HG03045 (cell line): ENCODE measurements around the gene SPAG4.

Experiments used
- ATAC-seq: cut with Tn5 transposase; IDR thresholded peaks from one replicate; pipeline ENCODE4 v1.9.1; 2021; ENCODE audit warnings: mild to moderate bottlenecking, moderate library complexity; ENCODE audit not compliant: unreplicated experiment

SPAG4 gene

DNA sequence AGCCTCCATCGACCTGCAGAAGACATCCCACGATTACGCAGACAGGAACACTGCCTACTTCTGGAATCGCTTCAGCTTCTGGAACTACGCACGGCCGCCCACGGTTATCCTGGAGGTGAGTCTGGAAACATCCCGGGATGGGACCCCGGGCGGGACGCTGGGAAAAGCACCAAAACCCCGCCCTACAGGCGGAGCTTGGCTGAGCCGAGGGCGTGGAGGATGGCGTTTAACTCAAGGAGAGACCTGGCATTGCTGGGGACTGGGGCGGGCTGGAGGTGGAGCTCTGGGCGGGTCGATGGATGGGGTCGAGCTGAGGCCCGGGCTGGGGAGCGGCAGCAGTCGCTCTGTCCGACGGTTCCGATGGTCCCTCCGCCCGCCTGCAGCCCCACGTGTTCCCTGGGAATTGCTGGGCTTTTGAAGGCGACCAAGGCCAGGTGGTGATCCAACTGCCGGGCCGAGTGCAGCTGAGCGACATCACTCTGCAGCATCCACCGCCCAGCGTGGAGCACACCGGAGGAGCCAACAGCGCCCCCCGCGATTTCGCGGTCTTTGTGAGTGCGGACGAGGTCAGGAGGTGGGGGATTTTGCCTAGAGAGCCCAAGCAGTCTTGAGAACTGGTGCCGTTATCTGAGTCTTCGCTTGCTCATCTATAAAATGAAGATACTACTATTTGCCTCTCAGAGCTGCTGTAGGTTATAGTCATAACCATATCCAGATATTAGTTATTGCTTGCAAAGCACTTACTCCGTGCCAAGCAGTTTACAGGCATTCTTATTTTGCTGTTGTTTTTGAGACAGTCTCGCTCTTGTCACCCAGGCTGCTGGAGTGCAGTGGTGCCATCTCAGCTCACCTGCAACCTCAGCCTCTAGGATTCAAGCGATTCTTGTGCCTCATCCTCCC is 3.8 kb downstream of the SPAG4 start:
- peak; percentile 30 for ATAC-seq

DNA sequence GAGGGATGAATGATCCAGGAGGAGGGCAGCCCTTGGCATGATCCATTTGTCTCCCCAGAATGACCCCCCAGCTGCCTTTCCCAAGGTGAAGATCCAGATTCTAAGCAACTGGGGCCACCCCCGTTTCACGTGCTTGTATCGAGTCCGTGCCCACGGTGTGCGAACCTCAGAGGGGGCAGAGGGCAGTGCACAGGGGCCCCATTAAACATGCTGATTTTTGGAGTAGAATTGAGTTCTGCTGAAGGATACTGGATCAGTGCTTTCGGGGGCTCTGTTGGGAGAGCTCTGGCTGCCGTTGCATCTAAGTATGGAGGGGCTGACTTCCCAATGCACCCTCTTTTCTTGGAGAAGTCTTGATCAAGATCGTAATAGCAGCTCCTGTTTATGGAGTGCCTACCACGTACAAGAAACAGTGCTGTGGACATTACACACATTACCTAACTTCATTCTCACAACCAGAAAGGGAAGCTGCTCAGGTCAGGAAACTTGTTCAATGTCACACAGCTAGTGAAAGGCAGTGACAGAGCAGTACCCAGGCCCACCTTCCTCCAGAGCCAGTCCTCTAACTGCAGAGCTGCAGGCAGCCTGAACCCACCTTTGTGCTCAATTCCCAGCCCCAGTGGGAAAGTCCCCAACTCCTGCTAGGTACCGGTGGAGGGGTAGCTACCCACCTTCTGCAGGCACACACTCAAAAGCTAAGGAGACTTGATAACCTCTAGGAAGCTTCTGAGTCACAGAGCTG is 5.4 kb downstream of the SPAG4 start:
- no peak for ATAC-seq

DNA sequence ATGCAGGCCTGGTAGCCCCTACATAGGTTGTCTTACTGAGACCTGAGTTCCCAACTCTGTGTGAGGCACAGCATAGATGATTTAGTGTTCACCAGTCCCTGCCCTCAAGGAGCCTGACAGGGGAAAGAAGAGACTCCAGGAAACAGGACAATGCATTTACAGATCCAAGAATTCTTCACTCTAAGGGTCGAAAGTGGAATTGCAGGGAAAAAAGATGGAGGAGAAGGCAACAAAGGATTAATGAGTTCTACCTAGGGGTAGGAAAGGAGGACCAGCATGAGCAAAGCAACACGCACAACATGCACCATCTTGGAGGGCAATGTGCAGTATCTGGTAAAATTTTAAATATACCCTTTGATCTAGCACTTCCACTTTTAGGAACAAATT is 5.9 kb downstream of the SPAG4 start:
- ATAC-seq = no peak

DNA sequence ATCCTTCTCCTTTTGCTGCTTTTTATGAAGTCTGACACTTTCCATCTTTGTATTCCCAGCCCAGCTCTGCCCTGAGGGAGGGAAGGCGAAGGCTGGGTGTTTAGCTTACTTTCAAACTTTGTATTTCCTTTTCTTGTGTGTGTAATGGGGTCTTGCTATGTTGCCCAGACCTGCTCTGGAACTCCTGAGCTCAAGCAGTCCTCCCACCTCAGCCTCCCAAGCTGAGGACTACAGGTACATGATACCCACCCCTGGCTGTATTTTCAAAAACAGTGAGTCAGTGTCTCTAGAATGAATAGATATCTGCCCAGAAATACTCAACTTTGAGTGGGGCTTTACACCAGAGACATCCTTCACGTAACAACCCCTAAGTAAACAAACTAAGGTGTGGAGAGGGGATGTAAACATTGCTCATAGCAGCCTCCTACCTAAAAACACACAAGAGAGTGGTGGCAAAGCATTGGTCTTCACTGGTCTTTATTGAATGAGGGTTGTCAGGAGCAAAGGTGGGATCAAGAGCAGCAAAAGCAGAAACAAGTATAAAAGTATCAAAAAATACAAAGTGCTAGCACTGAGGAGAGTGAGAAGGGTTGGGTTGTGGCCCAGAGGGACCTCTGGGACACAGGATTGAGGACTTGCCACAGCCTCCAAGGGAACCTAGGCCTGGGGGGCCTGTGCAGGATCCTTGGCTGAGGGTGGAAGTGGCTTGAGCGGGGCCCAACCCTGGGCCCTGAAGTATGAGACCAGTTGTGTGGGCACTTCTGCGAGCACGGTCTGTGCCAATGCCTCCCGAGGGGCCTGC is 10.2 kb downstream of the SPAG4 start:
- ATAC-seq = no peak

DNA sequence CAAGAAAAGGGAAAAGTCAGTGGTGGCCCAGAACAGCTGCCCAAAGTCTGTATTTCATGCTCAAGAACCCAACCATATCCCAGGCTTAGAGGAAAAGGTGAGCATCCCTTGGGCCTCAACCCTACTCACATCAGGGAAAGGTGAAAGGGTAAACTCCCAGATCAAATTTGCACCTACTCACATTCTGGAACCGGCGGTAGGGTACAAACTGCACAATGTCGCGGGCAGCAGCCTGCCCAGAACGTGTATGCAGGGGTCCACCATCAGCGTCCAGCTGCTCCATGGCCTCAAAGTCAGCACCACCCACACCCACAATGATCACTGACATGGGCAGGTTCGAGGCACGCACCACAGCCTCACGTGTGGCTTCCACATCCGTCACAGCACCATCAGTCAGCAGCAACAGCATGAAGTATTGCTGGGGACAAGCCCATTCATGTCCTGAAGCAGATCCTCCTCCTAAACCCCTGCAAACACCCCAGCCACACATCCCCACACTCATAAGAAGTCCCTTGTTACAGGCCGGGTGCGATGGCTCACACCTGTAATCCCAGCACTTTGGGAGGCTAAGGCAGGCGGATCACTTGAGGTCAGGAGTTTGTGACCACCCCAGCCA is 10.9 kb downstream of the SPAG4 start:
- ATAC-seq = no peak

DNA sequence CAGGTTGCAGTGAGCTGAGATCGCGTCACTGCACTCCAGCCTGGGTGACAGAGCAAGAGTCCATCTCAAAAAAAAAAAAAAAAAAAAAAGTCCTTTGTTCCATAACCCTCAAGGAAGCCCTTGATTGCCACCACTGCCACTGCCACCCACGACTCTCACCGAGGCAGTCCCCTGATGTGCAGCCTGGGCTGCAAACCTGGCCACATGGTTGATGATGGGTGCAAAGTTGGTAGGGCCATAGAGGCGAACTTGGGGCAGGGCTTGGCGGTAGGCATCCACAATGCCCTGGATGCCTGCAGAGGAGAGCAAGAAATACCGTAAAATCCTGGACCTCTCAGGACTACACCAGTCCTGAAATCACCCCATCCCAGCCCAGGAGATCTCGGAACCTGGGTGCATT is 11.5 kb downstream of the SPAG4 start:
- no peak for ATAC-seq

DNA sequence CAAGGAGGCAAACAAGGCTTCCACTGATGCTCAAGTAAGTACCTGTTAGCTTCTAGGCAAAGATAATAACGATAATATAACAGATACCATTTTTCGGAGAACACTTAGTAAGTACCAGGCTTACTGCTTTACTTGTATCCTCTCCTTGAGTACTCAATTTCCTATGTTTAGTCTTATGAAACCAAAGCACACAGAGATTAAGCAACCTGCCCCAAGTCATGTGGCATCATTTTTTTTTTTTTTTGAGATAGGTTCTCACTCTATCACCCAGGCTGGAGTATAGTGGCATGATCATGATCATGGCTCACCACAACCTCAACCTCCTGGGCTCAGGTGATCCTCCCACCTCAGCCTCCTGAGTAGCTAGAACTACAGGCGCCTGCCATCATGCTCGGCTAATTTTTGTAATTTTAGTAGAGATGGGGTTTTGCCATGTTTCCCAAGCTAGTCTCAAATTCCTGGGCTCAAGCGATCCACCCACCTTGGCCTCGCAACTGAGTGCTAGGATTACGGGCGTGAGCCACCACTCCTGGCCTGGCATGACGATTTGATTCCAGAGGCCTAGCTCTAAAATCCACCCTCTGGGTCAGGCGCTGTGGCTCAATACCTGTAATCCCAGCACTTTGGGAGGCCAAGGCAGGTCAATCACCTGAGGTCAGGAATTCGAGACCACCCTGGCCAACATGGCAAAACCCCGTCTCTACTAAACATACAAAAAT is 14.0 kb downstream of the SPAG4 start:
- no peak for ATAC-seq

DNA sequence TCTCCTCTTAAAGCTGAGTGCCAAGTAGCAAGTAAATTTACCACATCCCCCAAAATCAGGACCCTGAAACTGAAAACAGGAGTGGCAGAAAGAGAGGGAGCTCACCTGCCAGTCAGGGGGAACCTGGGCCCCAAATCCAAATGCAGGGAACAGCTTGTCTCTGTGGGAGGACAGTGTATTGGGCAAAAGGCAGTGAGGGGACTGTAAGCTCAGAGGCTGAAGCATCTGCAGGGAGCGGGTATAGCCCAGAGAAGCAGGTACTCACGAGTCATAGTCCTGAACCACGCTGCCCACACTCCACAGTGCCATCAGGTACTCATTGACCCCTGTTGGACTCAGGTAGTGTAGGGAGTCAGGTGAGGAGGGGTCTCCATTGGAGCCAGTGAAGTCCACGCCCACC is 15.0 kb downstream of the SPAG4 start:
- no peak for ATAC-seq

DNA sequence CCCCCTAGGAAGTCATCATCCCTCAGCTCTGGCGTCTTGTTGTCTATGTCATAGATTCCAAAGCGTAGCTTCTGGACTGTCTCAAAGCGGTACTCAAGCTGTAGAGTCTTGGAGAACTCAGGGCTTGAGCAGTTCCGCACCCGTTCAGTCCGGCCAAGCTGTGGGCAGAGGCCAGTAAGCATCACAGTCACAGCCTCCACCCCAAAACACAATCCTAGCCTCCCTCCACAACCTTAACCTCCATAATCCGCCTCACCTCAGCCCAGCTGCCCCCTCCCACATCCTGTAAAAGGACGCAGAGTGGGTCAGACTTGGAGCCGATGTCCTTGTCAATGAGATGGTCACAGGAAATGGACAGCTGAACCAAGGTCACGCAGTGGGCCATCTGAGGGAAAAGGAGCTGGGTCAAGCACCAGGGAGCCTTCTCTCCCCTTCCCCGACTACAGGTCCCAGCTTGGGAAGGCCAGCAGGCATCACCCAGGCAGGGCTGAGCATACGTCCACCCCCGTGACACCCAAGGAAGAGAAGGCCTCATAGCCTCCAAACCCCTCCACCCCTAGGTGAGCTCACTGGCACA is 17.0 kb downstream of the SPAG4 start:
- no peak for ATAC-seq

DNA sequence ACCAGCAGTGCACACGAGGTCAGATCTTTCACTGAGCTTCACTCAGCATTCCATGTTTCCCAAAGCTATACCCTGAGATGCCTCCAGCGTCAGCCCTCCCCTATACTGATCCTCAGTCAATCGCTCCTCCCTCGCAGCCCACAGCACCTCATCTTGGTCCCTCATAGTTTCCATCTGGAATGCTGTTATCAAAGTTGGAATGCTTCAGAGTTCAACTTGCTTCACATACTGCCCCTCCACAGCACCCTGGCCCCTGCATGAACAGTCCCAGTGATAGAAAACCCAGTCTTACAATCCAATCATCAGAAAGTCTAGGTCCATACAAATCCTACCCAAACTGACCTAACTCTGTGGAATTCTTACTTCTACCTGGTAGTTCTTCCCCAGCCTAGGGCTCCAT is 20.0 kb downstream of the SPAG4 start:
- ATAC-seq = no peak

DNA sequence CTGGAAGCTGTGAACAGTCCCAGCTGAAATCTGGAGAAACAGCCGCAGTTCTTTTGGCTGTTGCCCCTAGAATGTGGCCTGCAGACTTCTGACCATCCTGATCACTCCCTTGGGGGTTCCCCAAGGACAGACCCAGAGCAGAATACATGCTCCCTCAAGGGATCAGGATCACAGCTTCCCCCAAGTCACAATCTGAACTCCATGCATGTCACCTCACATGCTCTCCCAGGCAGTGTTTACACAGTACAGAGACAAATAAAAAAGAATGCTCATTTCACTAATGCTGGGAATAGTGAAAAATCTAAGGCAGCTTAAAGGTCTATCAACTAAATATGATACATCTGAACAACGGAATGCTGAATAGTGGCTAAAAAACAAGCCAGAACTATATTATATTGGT is 20.5 kb downstream of the SPAG4 start:
- no peak for ATAC-seq

DNA sequence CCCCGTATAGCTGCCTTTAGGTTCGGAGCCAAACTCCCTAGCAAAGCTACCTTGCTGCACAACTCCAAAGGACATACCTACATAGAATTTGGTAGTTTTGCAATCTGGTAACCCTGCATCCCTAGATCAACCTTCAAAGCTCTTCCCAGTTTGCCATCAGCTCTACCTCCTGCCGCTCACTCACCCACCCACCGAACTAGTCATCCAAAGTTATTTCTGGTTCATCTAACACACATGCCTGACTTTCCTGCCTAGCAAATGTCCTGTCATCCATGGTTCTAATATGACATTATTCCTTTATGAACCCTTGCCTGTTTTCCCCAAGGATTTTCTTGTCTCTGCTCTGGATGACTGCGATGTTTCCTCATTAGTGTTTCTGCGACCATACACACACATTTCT is 21.6 kb downstream of the SPAG4 start:
- ATAC-seq = no peak

DNA sequence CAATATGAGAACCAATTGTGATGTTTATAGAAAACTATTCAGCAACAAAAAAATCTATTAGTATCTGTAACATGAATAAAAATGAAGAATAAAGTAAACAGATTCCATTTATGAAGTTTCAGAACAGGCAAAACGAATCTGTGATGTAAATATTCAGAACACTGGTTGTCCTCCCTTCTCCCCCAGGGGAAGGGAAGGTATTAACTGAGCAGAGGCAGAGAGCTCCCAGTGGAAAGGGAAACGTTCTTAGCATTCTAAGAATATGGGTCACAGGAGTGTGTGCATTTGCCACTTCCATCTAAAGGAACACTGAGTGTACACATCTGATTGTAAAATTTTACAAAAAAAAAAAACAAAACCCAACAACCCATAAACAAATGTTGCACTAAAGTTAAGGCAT is 23.1 kb downstream of the SPAG4 start:
- no peak for ATAC-seq

DNA sequence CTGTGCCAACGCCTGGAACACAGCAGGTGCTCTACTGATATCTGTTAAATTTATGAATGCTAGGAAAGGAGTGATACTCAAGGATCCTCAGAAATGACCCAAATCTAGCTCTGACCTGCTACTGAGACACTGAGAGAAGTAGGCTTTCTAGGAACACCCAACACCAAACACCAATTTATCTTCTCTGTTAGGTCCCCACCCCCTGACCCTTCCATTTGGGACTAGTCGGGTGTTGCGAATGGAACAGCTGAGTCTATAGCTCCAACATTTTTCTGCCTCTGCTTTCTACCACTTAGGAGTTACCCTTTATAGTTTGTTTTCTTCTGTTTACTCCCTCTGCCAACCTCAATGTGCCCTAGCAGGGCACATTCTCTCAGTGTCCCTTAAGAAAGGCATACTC is 25.1 kb downstream of the SPAG4 start:
- no peak for ATAC-seq

DNA sequence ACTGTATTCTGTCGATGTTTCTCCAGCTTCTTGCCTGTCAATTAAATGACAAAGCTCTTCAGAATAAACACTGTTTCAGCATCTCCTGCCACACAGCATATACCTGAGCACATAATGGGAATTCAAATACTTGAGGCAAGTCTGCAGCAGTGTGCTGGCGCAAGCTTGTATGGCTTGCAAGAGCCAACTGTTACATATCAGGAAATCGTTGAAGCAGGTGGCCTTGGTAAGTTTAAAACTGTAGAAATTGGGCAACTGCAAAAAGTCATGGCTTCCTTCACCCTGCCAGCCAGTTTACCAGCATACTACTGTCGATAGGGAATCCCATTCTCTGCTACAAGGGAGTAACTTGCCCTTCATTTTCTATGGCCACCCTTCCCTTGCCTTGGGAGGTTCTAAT is 26.1 kb downstream of the SPAG4 start:
- no peak for ATAC-seq

DNA sequence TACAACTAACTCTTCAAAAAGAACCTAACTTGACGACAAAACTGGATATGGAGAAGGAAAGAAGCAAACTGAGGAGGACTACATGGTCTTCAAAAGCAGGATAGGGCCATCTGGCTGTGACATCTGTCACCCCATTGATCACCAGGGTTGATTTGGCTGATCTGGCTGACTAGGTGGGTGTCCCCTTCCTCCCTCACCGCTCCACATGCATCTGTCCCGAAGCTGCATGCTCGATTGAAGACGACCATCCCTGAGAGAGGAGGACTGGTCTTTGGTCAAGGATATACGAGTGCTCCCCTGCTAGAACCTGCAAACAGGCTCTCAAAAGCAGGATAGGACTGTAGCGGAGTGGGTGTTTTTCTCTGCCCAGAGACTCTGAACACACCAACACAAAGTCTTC is 27.4 kb downstream of the SPAG4 start:
- no peak for ATAC-seq

DNA sequence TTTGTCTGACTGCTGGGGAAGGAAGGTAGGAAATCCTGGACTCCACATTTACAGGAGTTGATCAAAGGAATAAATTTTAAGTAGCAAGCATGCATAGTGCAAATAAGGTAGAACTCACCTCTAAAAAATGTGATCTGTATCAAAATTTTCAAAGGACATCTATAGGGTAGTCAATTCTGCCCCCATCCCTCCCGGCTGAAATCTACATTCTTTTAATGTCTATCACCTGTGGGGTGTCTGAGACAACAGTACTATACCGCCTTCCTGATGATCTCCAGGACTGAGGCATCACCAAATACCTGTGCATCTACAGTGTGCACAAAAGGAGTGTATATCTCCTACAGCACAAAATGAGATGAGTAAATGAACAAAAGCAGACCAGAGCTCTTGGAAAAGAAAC is 29.2 kb downstream of the SPAG4 start:
- ATAC-seq = no peak

DNA sequence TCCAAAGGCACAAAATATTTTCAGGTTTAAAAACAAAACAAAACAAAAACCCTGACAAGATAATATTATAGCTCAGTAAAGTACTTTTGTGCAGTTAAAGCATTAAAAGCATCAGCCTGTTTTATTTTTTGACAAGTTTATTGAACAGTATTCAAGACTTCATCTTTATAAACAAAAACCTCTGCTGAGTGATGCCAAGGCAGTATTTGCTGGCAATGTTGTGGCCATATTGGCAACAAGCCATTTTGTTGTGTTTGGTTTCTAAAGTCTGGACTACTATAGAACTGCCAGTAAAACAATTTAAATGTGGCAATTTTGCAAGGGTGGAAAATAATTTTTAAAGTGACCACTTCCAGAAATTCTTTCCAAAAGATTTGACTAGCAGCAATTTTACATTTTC is 33.2 kb downstream of the SPAG4 start:
- no peak for ATAC-seq

DNA sequence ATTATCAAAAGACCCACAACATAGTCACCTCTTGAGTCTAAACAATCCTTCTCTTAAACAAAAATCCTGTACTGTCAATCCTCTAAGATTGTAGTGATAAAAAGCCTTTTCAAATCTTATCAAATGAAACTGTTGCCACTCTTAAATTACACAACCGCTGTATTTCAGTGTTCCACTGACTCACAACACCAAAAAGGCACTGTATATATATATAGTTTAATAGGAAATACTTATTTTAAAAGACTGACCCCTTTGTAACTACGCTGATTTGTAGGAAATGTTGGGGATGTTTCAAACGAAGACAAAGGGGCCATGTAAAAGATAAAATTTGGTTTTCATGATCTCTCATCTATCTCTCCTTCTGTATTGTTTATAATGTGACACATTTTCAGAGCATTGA is 35.0 kb downstream of the SPAG4 start:
- no peak for ATAC-seq

DNA sequence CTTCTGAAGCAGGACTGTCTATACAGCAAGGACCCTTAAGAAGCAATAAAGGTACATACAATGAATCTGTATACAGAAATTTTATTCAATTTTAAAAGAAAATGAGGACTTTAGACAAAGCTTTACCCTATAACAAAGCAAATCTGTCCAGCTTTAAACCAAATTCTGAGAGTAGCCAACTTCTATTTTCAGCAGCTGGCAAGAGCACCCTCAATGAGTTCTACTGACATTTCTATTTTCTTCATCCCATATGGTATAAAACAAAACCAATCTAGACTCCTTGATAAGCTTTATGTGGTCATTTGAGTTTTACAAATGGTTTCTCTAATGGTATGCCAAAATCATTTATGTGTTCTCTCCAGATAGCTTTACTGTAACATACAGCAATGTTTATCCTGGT is 36.3 kb downstream of the SPAG4 start:
- ATAC-seq = no peak
